Smooth muscle cell of the brain vasculature (primary cell): Measurements from ENCODE around the gene MAST3.

Experiments used
- DNase-seq: peaks from one replicate; pipeline ENCODE4 v3.0.0-alpha.2; 2012; ENCODE audit warnings: low read depth, low spot score

The MAST3 gene

GRCh38 chr19:18159810-18160209 is 62.2 kb downstream of the MAST3 start:
- no peak for DNase-seq

GRCh38 chr19:18160493-18160970 is 63.0 kb downstream of the MAST3 start:
- DNase-seq, result no peak

GRCh38 chr19:18160971-18161635 is 63.5 kb downstream of the MAST3 start:
- no peak for DNase-seq

- no peak for DNase-seq
Observed at GRCh38 chr19:18161636-18162002, 64.0 kb downstream of the MAST3 start.

GRCh38 chr19:18164072-18164471 is 66.5 kb downstream of the MAST3 start:
- no peak for DNase-seq

- DNase-seq, result no peak
Observed at GRCh38 chr19:18165794-18166544, 68.4 kb downstream of the MAST3 start.

GRCh38 chr19:18167011-18167410 is 69.4 kb downstream of the MAST3 start:
- DNase-seq, result no peak

- DNase-seq, result no peak
Observed at GRCh38 chr19:18167975-18168645, 70.5 kb downstream of the MAST3 start.

GRCh38 chr19:18168673-18169381 is 71.2 kb downstream of the MAST3 start:
- DNase-seq, result no peak

GRCh38 chr19:18170714-18171255 is 73.2 kb downstream of the MAST3 start:
- DNase-seq, result no peak

GRCh38 chr19:18171605-18172327 is 74.2 kb downstream of the MAST3 start:
- no peak for DNase-seq

GRCh38 chr19:18172331-18173053 is 74.9 kb downstream of the MAST3 start:
- no peak for DNase-seq

- no peak for DNase-seq
Observed at GRCh38 chr19:18173054-18173571, 75.5 kb downstream of the MAST3 start.

- no peak for DNase-seq
Observed at GRCh38 chr19:18173572-18174288, 76.2 kb downstream of the MAST3 start, which contains the start of gene IFI30. IFI30 (plus strand) TSS chr19:18173813; CDS start chr19:18173842, 29 bp downstream.

- DNase-seq, result no peak
Observed at GRCh38 chr19:18174983-18175382, 77.4 kb downstream of the MAST3 start.

GRCh38 chr19:18176367-18177310 is 79.1 kb downstream of the MAST3 start:
- no peak for DNase-seq

- no peak for DNase-seq
Observed at GRCh38 chr19:18179957-18180356, 82.4 kb downstream of the MAST3 start.

- no peak for DNase-seq
Observed at GRCh38 chr19:18183529-18183928, 86.0 kb downstream of the MAST3 start.
